Thoracic aorta (tissue), 2 donors: ENCODE results near the gene OR2A5. TPM values are rescaled to one million over a fixed set of nuclear protein-coding genes. Genes with fewer than 3 reads are reported as not detected.
"Not testable (repeated sequence)": the region's sequence is repeated elsewhere in the genome, so short reads cannot be mapped to it uniquely, and the experiment has no call there.

Experiments used
- ATAC-seq: fragments of 150-250 bp; one replicate; pipeline ENCODE4 v1.8.0; 2017; ENCODE audit warnings: low read depth; ENCODE audit not compliant: insufficient number of reproducible peaks, low FRiP score
- DNase-seq: peaks from one replicate; pipeline ENCODE4 v3.0.0-alpha.2; 2020; ENCODE audit warnings: low spot score
- H3K27ac ChIP-seq, 2 donors: fragments of 200-600 bp; sonication (generic); 1 replicate in 1 of 2; 2 replicates in 1 of 2; pipeline ENCODE4 v1.5.1; 2016; ENCODE audit warnings: mild to moderate bottlenecking in 2 of 2, moderate library complexity in 2 of 2
- H3K27me3 ChIP-seq: fragments of 200-600 bp; sonication (generic); replicated peaks from 2 replicates; pipeline ENCODE4 v1.6.0; 2016; ENCODE audit warnings: mild to moderate bottlenecking; ENCODE audit not compliant: insufficient read depth
- H3K36me3 ChIP-seq: fragments of 200-600 bp; sonication (generic); one replicate; pipeline ENCODE4 v1.5.1; 2016
- H3K4me1 ChIP-seq, 2 donors: fragments of 200-600 bp; sonication (generic); 1 replicate in 1 of 2; 2 replicates in 1 of 2; pipeline versions ENCODE4 v1.5.1 to v1.6.0; 2016; ENCODE audit warnings: low read depth in 2 of 2, mild to moderate bottlenecking in 1 of 2; ENCODE audit not compliant: control insufficient read depth in 1 of 2
- H3K4me3 ChIP-seq: fragments of 200-600 bp; sonication (generic); 2 replicates; pipeline ENCODE4 v1.5.1; 2016; ENCODE audit warnings: mild to moderate bottlenecking
- H3K9me3 ChIP-seq: fragments of 200-600 bp; sonication (generic); 2 replicates; pipeline ENCODE4 v1.5.1; 2016
- total RNA-seq, 2 donors: library from RNA; depleted of rRNA; stranded (reverse); fragments of >200 nt; gene quantifications; one replicate each; pipeline versions ENCODE4 v1.1.0 to v1.2.3, GENCODE V29; 2016
- TF ChIP-seq, protein P1 (sequence below): fragments of 200-600 bp; sonication (generic); IDR thresholded peaks from one replicate; pipeline ENCODE4 v1.5.1; 2019; ENCODE audit warnings: antibody characterized with exemption

Gene OR2A5
- total RNA-seq, 2 donors from 2014 or later = not detected

DNA sequence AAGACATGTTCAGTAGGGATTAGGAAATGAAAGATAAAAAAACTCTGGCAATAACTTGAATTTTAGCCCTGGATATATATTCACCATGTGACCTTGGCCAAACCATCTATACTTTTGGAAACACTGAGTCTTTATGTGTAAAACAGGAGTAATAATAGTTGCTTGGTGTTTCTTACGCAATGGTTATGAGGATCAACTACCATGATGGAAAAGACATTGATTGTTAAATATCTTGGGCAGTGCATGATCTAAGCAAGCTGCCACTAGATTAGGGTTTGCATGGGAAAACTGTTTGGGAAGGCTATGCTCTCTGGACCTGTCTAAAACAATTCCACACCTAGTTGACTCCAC lies 42.1 kb upstream of the OR2A5 start:
- Histone ChIP-seq H3K9me3 (no peaks in the 10 kb centered on the region), H3K36me3 (no peaks in the 10 kb centered on the region), H3K27me3 (no peaks in the 10 kb centered on the region), H3K4me1 (no peaks in the 10 kb centered on the region), H3K4me3 (no peak overlapping the region), H3K27ac (no peak overlapping the region)
- ATAC-seq = no peak
- no peak for DNase-seq
- TF ChIP-seq, protein P1, sequence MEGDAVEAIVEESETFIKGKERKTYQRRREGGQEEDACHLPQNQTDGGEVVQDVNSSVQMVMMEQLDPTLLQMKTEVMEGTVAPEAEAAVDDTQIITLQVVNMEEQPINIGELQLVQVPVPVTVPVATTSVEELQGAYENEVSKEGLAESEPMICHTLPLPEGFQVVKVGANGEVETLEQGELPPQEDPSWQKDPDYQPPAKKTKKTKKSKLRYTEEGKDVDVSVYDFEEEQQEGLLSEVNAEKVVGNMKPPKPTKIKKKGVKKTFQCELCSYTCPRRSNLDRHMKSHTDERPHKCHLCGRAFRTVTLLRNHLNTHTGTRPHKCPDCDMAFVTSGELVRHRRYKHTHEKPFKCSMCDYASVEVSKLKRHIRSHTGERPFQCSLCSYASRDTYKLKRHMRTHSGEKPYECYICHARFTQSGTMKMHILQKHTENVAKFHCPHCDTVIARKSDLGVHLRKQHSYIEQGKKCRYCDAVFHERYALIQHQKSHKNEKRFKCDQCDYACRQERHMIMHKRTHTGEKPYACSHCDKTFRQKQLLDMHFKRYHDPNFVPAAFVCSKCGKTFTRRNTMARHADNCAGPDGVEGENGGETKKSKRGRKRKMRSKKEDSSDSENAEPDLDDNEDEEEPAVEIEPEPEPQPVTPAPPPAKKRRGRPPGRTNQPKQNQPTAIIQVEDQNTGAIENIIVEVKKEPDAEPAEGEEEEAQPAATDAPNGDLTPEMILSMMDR = no peak

DNA sequence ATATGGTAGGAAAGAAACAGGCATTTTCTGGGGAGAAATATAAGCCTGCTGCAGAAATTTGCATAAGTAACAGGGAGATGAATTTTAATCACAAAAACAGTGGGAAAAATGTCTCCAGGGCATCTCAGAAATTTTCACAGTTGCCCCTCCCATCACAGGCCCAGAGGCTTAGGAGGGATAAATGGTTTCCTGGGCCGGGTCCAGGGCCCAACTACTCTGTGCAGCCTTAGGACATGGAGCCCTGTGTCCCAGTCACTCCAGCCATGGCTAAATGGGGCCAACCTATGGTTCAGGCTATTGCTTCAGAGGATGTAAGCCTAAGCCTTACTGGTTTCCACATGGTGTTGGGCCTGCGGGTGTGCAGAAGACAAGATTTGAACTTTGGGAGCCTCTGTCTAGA lies 39.4 kb upstream of the OR2A5 start:
- ATAC-seq (no peak), DNase-seq (no peak)
- Histone ChIP-seq H3K4me1 (no peaks in the 10 kb centered on the region), H3K27me3 (no peaks in the 10 kb centered on the region), H3K27ac (no peak overlapping the region), H3K4me3 (no peak overlapping the region), H3K9me3 (no peaks in the 10 kb centered on the region), H3K36me3 (no peaks in the 10 kb centered on the region)
- TF ChIP-seq, protein P1 = no peak

DNA sequence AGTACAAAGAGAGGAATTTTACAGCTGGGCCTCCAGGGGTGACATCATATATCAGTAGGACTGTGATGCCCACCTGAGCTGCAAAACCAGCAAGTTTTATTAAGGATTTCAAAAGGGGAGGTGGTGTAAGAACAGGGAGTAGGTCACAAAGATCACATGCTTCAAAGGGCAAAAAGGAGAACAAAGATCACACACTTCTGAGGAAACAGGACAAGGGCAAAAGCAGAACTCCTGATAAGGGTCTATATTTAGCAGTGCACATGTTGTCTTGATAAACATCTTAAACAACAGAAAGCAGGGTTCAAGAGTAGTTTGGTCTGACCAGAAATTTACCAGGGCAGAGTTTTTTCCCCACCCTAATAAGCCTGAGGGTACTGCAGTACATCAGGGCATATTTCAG lies 38.7 kb upstream of the OR2A5 start:
- not testable (repeated sequence) for H3K27me3 ChIP-seq, H3K4me3 ChIP-seq, H3K36me3 ChIP-seq, H3K27ac ChIP-seq, H3K9me3 ChIP-seq, H3K4me1 ChIP-seq, DNase-seq, ATAC-seq

DNA sequence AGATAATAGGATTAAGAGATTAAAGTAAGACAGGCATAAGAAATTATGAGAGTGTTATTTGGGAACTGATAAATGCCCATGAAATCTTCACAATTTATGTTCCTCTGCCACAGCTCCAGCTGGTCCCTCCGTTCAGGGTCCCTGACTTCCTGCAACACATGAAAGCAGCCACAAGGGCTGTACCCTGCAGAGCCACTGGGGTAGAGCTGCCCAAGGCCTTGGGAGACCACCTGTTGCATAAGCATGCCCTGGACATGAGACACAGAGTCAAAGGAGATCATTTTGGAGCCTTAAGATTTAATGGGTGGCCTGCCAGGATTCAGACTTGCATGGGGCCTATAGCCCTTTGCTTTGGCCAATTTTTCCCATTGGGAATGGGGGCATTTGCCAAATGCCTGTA lies 37.9 kb upstream of the OR2A5 start:
- not testable (repeated sequence) for DNase-seq

DNA sequence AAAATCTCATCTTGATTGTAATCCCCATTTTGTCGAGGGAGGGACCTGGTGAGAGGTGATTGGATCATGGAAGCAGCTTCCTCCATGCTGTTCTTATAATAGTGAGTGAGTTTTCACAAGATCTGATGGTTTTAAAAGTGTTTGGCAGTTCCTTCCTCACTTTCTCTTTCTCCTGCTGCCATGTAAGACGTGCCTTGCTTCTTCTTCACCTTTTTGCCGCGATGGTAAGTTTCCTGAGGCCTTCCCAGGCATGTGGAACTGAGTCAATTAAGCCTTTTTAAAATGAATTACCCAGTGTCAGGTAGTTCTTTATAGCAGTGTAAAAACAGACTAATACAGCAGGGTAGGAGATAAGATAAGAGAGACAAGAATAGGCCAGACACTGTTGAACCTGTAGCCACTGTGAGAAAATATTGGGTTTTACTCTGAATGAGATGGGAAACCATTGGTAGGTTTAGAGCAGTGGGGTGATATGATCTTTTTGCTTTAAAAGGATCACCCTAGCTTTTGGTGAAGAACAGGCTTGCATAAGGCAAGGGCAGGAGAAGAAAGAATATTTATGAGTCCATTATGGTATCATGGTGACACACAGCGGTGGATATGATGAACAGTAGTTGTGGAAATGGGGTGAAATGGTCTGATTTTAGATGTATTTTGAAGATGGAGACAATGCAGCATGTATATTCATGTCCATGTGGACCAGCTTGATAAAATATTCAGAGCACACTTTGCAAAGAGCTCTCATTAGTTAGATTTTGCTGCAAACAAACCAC lies 37.1 kb upstream of the OR2A5 start:
- no peak overlapping the region for H3K4me3 ChIP-seq
- TF ChIP-seq, protein P1 = no peak
- H3K9me3 ChIP-seq = no peaks in the 10 kb centered on the region
- no peaks in the 10 kb centered on the region for H3K27me3 ChIP-seq
- H3K4me1 ChIP-seq = no peaks in the 10 kb centered on the region
- DNase-seq (no peak), ATAC-seq (no peak)
- H3K27ac ChIP-seq = no peak overlapping the region
- H3K36me3 ChIP-seq = no peaks in the 10 kb centered on the region

More for the DNA sequence above, 37.9 kb upstream of the OR2A5 start:
- not testable (repeated sequence) for H3K27me3 ChIP-seq, H3K4me1 ChIP-seq, H3K36me3 ChIP-seq, H3K27ac ChIP-seq, H3K9me3 ChIP-seq, ATAC-seq, H3K4me3 ChIP-seq

DNA sequence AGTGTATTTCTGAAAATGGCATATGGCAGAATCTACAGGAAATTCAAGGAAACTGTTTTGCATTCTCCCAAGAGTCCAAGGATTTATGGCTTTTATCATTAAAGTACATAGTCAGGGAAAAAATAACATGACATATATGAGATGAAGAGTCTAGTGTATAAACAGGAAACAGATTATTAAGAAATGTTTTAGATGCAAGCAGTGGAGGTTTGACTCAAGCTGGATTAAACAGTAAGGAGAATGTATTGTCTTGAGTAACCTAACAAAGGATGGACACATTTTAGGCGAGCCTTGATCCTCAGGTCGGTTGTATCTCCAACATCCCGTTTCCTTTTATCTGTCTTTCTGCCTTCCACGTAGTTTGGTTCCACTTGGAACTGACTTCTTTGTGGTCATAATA lies 30.7 kb upstream of the OR2A5 start:
- ATAC-seq (no peak), DNase-seq (no peak)
- Histone ChIP-seq H3K27me3 (no peaks in the 10 kb centered on the region), H3K36me3 (no peaks in the 10 kb centered on the region), H3K4me1 (no peaks in the 10 kb centered on the region), H3K4me3 (no peak overlapping the region), H3K27ac (no peak overlapping the region), H3K9me3 (no peaks in the 10 kb centered on the region)
- TF ChIP-seq, protein P1 = no peak
